K562 (cell line): ENCODE results near the gene CYP17A1. TPM values are rescaled to one million over a fixed set of nuclear protein-coding genes. Genes with fewer than 3 reads are reported as not detected.

Source experiments
- ATAC-seq: fragments of 200-7000 bp; cut with Tn5 transposase; 3 replicates; pipeline ENCODE4 v1.9.1; 2020; ENCODE audit warnings: moderate library complexity
- BruUV-seq: library from RNA; stranded (reverse); fragments of 400-500 nt; replicated peaks from 2 replicates; lab custom pipeline; 2021; lab: Mats Ljungman, UMichigan
- CTCF ChIA-PET: fragments of 300-600 bp; formaldehyde crosslinking; extraction: SDS; loops from one replicate; lab custom pipeline; 2021; ENCODE audit warnings: low intra/inter-chr PET ratio; lab: Yijun Ruan, JAX
- POLR2A ChIA-PET: fragments of 300-600, 350-650 bp; sonication (Branson Sonifier 250); formaldehyde crosslinking; extraction: SDS; loops from one replicate; lab custom pipeline; 2021; ENCODE audit warnings: antibody characterized with exemption, inconsistent platforms; lab: Yijun Ruan, JAX
- DNase-seq, 4 experiments: peaks; one replicate each; pipeline versions ENCODE4 v3.0.0 to v3.0.0-alpha.2; 2011 to 2018; ENCODE audit warnings: low spot score in 3 of 4, mixed read lengths in 3 of 4; ENCODE audit errors: extremely low read depth in 1 of 4
- FAIRE-seq: peaks from 2 replicates; lab custom pipeline; 2011; peaks lifted over from hg19 to GRCh38; lab: Jason Lieb, UNC
- H2AFZ ChIP-seq: 2 replicates; pipeline ENCODE4 v1.6.0; 2011; ENCODE audit warnings: low read depth, low read length, control low read depth, inconsistent platforms
- H3K27ac ChIP-seq: fragments of 200-600 bp; 3 replicates; pipeline ENCODE4 v1.8.0; 2011; ENCODE audit warnings: low read depth, mild to moderate bottlenecking, control low read depth, inconsistent platforms, low read length, moderate library complexity, mixed read lengths; ENCODE audit errors: extremely low read depth
- H3K27me3 ChIP-seq, 2 experiments: fragments of 300-600 bp in 1 of 2; 2 replicates in 1 of 2; 3 replicates in 1 of 2; pipeline versions ENCODE4 v1.6.0 to v1.8.0; 2011; ENCODE audit warnings: inconsistent platforms in 2 of 2, low read length in 2 of 2, mild to moderate bottlenecking in 1 of 2, mixed read lengths in 1 of 2, moderate library complexity in 1 of 2; ENCODE audit not compliant: control insufficient read depth in 2 of 2, insufficient read depth in 2 of 2
- H3K36me3 ChIP-seq: fragments of 300-600 bp; 3 replicates; pipeline ENCODE4 v1.8.0; 2011; ENCODE audit warnings: mild to moderate bottlenecking, low read length, inconsistent platforms; ENCODE audit not compliant: control insufficient read depth, insufficient read depth
- H3K4me1 ChIP-seq, 2 experiments: fragments of 200-600 bp in 1 of 2; replicated peaks in 1 of 2; 2 replicates in 1 of 2; 3 replicates in 1 of 2; pipeline versions ENCODE4 v1.5.1 to v1.8.0; 2011; ENCODE audit warnings: inconsistent platforms in 2 of 2, low read length in 2 of 2, mild to moderate bottlenecking in 1 of 2, mixed read lengths in 1 of 2, moderate library complexity in 1 of 2; ENCODE audit not compliant: control insufficient read depth in 2 of 2, insufficient read depth in 2 of 2
- H3K4me2 ChIP-seq: 2 replicates; pipeline ENCODE4 v1.6.1; 2011; ENCODE audit warnings: low read length, control low read depth, inconsistent platforms, mixed read lengths; ENCODE audit not compliant: insufficient read depth
- H3K4me3 ChIP-seq: fragments of 200-600 bp; sonication (generic), shearing (Covaris generic); 2 replicates; pipeline ENCODE4 v1.5.1; 2016; ENCODE audit warnings: control low read depth, inconsistent platforms
- H3K79me2 ChIP-seq: fragments of 200-600 bp; 3 replicates; pipeline ENCODE4 v1.8.0; 2011; ENCODE audit warnings: low read length, inconsistent platforms; ENCODE audit not compliant: control insufficient read depth, insufficient read depth
- H3K9ac ChIP-seq, 2 experiments: 2 replicates each; pipeline versions ENCODE4 v1.6.0 to v1.6.1; 2011; ENCODE audit warnings: low read depth in 2 of 2, low read length in 2 of 2, control low read depth in 1 of 2, inconsistent platforms in 1 of 2, mild to moderate bottlenecking in 1 of 2, mixed read lengths in 1 of 2; ENCODE audit not compliant: insufficient read depth in 1 of 2
- H3K9me1 ChIP-seq: one replicate; pipeline ENCODE4 v1.6.0; 2011; ENCODE audit warnings: inconsistent platforms, mild to moderate bottlenecking, low read length, moderate library complexity; ENCODE audit not compliant: control insufficient read depth, insufficient read depth
- H3K9me3 ChIP-seq: replicated peaks from 2 replicates; pipeline ENCODE4 v1.5.1; 2011; ENCODE audit warnings: low read depth, low read length, inconsistent platforms; ENCODE audit not compliant: control insufficient read depth, insufficient read depth
- H4K20me1 ChIP-seq: replicated peaks from 2 replicates; pipeline ENCODE4 v1.6.1; 2011; ENCODE audit warnings: low read length, inconsistent platforms, mixed read lengths; ENCODE audit not compliant: control insufficient read depth, insufficient read depth
- ATF3 ChIP-seq, 2 experiments: fragments of 450-650 bp in 1 of 2; sonication (generic) in 1 of 2; formaldehyde crosslinking in 1 of 2; IDR thresholded peaks in 1 of 2; conservative IDR thresholded peaks in 1 of 2; 2 replicates each; pipeline versions ENCODE4 v1.6.1 to v1.8.1; 2016 to 2023; ENCODE audit warnings: mild to moderate bottlenecking in 2 of 2, moderate library complexity in 2 of 2, inconsistent platforms in 1 of 2, missing genetic modification reagents in 1 of 2
- STAG1 ChIP-seq: sonication (generic); formaldehyde crosslinking; IDR thresholded peaks from 2 replicates; pipeline ENCODE4 v1.5.0; 2020; ENCODE audit warnings: missing genetic modification reagents, borderline replicate concordance
- TFE3 ChIP-seq: fragments of 450-650 bp; formaldehyde crosslinking; IDR thresholded peaks from 2 replicates; pipeline ENCODE4 v1.4.0; 2020; ENCODE audit warnings: mild to moderate bottlenecking, mixed read lengths
- USF2 ChIP-seq: sonication (generic); formaldehyde crosslinking; IDR thresholded peaks from 2 replicates; pipeline ENCODE4 v1.5.0; 2020; ENCODE audit warnings: missing genetic modification reagents
- ZBTB26 ChIP-seq: fragments of 450-650 bp; formaldehyde crosslinking; IDR thresholded peaks from 2 replicates; pipeline ENCODE4 v1.4.0; 2022; ENCODE audit warnings: missing genetic modification characterization
- WGBS: fragments of 100-300 bp; shearing (Covaris generic); methylation state at CpG from one replicate; pipeline ENCODE4 v1.1.6; 2016; ENCODE audit warnings: low coverage, mixed read lengths; ENCODE audit not compliant: insufficient coverage; ENCODE audit errors: missing lambda C conversion rate; 5-methylcytosine and 5-hydroxymethylcytosine counted together
- in situ Hi-C: fragments of 300-500 bp; cut with MboI; formaldehyde crosslinking; loops from 4 replicates; pipeline ENCODE4 v1.15.0; 2018; ENCODE audit warnings: inconsistent platforms, mixed read lengths
- intact Hi-C: fragments of 100-400 bp; cut with micrococcal nuclease; formaldehyde crosslinking; loops from 2 replicates; pipeline ENCODE4 v1.14.2; 2022
- polyA plus RNA-seq, 8 experiments: library from polyadenylated mRNA; depleted of rRNA in 4 of 8; stranded (reverse) in 5 of 8; unstranded in 3 of 8; fragments of >200 nt; fragmentation: Nextera tagmentation in 2 of 8; fragmentation: Illumina TruSeq in 1 of 8; extraction: Ambion mirVana in 2 of 8; extraction: Trizol in 1 of 8; gene quantifications; 2 replicates each; pipeline versions ENCODE4 v1.2.1 to v1.2.3, GENCODE V29; 2011 to 2014; ENCODE audit warnings: inconsistent platforms in 1 of 8, missing spikeins in 1 of 8
- total RNA-seq, 7 experiments: library from RNA; depleted of rRNA in 6 of 7; stranded (reverse); fragments of >200 nt in 6 of 7; fragmentation: Illumina TruSeq in 2 of 7; extraction: Trizol in 2 of 7; gene quantifications; 2 replicates each; pipeline versions ENCODE4 v1.2.1 to v1.2.3, GENCODE V29; 2011 to 2021; ENCODE audit warnings: low replicate concordance in 1 of 7

The CYP17A1 gene
- total and polyA plus RNA-seq, 9 of the 15 experiments (the other 6 are each of a cell fraction or from before 2014, with no cell fraction given): 2.3 TPM; not detected in 8

GRCh38 chr10:102872163-102872562 is 35.0 kb upstream of the CYP17A1 start:
- no peaks in the 10 kb centered on the region for H3K9me3 ChIP-seq
- DNase-seq (no peak), FAIRE-seq (no peak), ATAC-seq (no peak)
- 93% methylated on average over 4 of the region's 4 CpGs for WGBS
- H4K20me1 ChIP-seq: no peaks in the 10 kb centered on the region
- H3K9ac ChIP-seq: no peak overlapping the region
- intact Hi-C loops: no loop called here
- H3K4me3 ChIP-seq: no peak overlapping the region
- in situ Hi-C loops: no loop called here
- TF ChIP-seq STAG1 (CRISPR knock-in tag) (no peak), ZBTB26 (no peak), USF2 (peak; percentile 38; the same call in 1 of the 2 replicates), ATF3 (IDR thresholded peaks at IDR 0.05) (peak; percentile 26; the same call in 1 of the 2 replicates), ATF3 (CRISPR knock-in tag; conservative IDR thresholded peaks at IDR 0.05) (no peak), TFE3 (CRISPR knock-in tag) (0 out of 2 replicates have a peak, but pooled peaks have one; percentile 2)
- CTCF ChIA-PET: no interaction called here
- H3K79me2 ChIP-seq: no peaks in the 10 kb centered on the region
- H3K36me3 ChIP-seq: no peaks in the 10 kb centered on the region
- H3K4me1 ChIP-seq: no peaks in the 10 kb centered on the region; a peak in 3 of 5 replicates
- no peaks in the 10 kb centered on the region for H3K27me3 ChIP-seq
- BruUV-seq: no TSS peak
- H3K9me1 ChIP-seq: no peaks in the 10 kb centered on the region
- POLR2A ChIA-PET: interaction anchor here (0.6 kb wide), 1 partner anchor 318 kb away, joined by 3 read pairs; no protein-coding TSS in a partner anchor
- no peak overlapping the region for H3K27ac ChIP-seq
- no peak overlapping the region for H2AFZ ChIP-seq
- H3K4me2 ChIP-seq: no peak overlapping the region
